ENCODE data around the gene ZNF728.
"Not testable (repeated sequence)": the region's sequence is repeated elsewhere in the genome, so short reads cannot be mapped to it uniquely, and the experiment has no call there.

ZNF728 gene

DNA sequence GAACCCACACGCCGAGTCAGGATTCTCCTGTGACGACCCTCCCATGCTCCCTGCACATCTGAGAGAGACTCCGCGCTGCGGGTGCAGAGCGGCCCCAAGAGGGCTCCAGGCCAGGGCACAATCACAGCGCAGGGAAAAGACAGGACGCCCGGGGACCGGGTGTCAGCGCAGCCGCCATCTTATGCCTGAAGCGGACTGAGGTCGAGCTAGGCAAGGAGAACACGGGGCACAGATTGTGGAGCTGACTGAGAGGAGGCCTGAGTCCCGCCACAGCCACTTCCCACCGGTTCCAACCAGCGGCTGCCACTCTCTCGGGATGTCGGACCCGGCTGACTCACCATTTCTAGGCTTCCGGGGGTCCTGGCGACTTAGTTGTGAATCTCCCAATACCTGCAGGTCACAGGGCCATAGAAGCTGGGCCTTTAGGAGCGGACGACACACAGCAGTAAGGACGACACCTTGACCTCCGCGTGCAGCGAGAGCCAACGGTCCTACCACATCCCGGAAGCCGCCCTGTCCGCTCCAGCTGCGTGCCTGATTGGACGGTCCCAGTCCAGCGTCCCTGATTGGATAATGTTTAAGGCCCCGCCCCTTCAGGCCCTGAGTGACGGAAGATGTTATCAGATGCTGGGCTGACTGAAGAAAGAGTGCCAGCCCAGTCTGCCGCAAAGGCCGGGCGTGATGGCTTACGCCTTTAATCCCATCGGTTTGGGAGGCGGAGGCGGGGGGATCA is at the start of gene ZNF728:
TSS of gene ZNF728 (minus strand) at position 487 of the 733 bp plus-strand sequence. CDS start at position 341, 146 bp downstream.
- no peak for DNase-seq

DNA sequence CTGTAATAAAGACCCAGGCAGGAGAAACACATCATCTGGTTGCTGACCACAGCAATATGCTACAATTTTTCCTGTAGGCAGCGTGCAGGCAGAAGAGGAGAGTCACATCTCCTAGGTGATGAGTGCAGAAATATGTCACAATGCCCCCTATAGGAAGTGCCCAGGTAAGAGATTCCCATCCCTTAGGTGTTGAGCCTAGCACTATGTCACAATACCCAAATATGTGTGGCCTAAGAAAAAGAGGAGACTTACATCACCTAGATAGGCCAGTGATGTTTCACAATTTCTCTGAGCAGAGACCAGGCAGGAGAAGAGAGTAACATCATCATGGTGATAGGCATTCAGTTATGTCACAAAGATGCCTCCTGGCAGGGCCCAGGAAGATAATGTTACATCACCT is 49.4 kb upstream of the ZNF728 start:
- no peak for DNase-seq

DNA sequence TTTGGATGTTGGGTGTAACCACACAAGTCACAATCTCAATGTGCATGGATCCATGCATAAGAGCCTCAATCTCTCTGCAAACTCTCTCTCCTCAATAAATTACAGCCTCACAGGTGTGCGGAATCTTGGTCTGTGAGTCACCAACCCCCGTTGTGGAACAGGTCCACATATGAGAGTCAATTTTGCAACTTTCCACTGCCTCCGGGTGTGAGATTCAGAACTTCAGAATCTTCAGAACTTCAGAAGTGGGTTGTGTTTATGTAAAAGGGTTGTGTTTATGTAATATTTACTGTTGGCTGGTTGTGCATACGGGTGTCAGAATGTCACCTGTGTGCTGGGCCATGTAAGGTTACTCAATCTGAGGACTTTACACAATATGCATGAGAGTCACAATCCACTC is 46.3 kb upstream of the ZNF728 start:
- no peak for DNase-seq

DNA sequence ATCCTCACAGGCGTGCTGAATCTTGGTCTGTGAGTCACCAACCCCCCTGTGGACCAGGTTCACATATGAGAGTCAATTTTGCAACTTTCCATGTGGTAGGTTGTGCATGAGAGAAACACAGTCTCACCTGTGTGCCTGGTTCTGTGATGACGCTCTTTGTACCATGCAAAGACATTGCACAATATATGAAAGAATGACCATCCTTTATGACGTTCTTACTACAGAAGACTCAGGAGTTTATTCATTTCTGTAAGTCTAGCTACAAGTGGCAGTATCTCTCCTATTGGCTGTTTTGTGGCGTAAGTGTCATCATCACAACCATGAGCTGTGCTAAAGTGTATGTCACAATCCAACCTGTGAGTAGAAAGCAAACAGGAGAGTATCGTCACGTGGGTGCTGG is 43.8 kb upstream of the ZNF728 start:
- no peak for DNase-seq

DNA sequence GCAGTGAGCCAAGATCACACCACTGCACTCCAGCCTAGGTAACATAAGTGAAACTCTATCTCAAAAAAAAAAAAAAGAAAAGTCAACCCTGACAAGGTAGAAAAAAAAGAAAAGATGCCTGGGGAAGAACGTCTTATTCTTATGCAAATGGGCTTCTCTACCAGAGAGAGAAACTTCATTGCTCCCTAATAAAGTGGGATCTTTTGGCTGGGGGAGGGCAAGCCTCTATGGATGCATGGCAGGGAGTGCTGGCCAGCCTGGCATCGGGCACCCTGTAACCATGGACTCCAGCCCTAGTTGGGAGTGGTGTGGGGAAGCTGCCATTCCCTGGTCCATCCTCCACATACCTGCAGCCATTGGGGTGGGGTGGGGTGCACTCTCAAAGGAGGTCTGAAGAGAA is 30.7 kb upstream of the ZNF728 start:
- no peak for DNase-seq

DNA sequence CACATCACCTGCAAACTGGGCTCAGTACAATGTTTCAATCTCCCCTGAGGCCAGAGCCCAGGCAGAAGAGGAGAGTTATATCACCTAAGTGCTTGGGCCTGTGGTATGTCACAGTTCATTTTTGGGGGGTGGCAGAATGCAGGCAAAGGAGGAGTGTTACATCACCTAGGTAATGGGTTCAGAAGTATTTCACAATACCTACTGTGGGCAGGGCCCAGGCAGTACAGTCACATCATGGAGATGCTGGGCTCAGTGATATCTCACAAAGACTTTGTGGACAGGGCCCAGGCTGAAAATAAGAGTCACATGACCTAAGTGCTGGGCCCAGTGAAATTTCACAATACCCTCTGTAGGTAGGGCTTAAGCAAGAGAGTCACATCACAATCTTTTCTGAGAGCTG is 12.7 kb upstream of the ZNF728 start:
- DNase-seq: no peak

DNA sequence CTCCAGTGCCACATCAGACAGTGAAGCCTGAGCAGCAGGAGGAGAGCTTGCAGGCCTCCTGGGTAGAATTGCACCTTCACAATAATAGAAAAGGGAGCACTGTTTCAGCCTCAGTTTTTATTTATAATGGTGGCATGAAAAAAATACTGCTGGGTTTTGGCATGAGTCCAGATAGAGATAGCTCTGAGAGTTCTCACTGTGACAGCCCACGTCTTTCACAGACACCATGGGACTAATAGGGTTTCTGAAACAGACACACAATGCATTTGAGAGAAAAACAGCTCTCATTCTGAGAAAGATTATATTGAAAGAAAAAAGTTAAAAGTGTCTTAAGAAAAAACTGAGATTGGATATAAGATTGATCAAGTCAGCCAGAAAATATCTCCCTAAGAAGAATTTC is 8.0 kb downstream of the ZNF728 start:
- not testable (repeated sequence) for DNase-seq

DNA sequence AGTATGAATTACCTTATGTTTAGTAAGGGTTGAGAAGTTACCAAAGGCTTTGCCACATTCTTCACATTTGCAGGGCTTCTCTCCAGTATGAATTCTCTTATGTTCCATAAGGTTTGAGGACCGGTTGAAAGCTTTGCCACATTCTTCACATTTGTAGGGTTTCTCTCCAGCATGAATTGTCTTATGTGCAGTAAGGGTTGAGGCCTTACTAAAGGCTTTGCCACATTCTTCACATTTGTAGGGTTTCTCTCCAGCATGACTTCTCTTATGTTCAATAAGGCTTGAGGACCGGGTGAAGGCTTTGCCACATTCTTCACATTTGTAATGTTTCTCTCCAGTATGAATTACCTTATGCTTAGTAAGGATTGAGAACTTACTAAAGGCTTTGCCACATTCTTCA is 26.7 kb downstream of the ZNF728 start:
- DNase-seq: no peak

DNA sequence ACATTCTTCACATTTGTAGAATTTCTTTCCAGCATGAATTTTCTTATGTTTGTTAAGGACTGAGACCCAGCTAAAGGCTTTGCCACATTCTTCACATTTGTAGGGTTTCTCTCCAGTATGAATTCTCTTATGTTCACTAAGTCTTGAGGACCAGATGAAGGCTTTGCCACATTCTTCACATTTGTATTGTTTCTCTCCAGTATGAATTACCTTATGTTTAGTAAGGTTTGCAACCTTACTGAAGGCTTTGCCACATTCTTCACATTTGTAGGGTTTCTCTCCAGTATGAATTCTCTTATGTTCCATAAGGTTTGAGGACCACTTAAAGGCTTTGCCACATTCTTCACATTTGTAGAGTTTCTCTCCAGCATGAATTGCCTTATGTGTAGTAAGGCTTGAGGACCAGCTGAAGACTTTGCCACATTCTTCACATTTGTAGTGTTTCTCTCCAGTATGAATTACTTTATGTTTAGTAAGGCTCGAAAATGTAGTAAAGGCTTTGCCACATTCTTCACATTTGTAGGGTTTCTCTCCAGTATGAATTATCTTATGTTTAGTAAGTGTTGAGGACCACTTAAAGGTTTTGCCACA is 27.3 kb downstream of the ZNF728 start:
- DNase-seq: not testable (repeated sequence)

DNA sequence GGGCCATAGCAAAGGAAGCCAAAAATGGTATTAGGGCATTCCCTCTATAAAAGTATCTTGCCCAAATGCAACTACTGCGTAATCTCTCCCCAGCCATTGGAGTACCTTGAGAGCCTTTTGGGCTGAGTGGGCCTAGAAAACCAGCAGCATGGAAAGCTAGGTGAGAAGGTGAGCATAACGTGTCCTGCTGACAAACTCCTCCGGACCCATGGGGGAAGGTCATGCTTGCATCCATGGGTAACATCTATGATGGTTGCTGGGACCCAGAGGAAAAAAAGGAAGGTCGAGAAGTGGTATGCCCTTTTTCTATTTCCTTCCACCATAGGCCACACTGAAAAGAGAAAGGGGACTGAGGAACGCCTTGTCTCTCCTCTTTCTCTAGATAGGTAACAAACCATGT is 57.4 kb downstream of the ZNF728 start:
- no peak for DNase-seq

DNA sequence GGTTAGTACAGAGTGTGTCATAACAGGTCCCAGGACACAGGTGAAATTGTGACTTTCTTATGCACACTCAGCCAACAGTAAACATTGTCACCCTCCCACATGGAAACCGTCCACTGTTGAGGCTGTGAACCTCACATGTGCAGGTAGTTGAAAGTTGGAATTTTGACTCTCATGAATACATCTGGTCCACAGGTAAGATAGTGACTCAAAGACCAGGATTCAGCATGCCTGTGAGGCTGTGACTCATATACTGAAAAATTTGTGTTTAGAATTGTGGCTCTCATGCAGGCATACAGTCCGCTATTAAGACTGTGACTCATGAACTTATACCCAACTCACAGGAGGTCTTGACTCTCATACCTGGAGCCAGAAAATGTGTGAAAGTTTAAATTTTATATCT is 67.8 kb downstream of the ZNF728 start:
- DNase-seq: no peak

DNA sequence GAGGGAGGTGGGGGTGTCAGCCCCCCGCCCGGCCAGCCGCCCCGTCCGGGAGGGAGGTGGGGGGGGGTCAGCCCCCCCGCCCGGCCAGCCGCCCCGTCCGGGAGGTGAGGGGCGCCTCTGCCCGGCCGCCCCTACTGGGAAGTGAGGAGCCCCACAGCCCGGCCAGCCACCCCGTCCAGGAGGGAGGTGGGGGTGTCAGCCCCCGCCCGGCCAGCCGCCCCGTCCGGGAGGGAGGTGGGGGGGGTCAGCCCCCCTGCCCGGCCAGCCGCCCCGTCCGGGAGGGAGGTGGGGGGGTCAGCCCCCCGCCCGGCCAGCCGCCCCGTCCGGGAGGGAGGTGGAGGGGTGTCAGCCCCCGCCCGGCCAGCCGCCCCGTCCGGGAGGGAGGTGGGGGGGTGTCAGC is 75.4 kb downstream of the ZNF728 start:
- DNase-seq: not testable (repeated sequence)

DNA sequence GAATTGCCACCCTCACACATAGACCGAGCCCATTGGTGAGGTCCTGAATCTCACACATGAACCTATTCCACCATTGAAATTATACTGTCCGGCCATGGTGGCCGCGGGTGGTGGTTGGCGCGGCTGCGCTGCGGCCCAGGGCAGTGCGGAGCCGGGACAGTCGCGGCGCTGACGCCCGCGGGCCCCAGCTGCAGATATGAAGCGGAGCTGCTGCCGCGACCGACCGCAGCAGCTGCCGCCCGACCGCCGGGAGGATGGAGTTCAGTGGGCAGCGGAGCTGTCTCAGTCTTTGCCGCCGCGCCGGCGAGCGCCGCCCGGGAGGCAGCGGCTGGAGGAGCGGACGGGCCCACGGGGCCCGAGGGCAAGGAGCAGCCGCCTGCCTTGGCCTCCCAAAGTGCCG is 77.8 kb downstream of the ZNF728 start:
- DNase-seq: not testable (repeated sequence)
